Measurements from ENCODE around the gene WFIKKN1.
A peak's percentile ranks its signal among the peaks of the same experiment; 100 is the strongest.

DNA sequence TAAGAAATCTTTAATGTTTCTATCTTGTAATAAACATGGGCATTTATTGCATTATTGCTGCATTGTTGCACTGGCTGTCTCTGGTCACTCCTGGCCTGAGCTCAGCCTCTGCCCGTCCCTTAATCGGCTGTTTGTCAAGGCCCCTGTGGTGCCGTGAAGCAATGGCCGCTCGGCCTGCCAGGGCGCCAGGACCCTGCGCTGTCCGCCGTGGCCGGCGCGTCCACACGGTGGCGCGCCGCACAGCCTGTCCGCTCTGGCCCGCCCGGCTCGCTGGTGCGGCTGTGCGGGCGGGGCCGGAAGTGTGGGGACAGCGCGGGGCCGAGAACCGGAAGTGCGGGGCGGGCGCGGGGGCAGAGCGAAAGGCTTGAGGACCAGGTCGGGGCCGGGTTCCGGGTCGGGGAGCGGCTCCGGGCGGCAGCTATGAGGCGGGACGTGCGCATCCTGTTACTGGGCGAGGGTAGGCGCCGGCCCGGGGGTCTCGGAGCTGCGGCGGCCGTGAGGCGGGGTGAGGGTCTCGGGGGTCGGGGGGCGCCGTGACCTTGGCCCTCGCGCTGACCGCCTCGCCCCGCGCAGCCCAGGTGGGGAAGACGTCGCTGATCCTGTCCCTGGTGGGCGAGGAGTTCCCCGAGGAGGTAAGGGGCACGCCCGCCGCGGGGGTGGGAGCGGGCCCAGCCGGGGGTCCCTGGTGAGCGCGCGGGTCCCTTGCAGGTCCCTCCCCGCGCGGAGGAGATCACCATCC lies 37.2 kb downstream of the WFIKKN1 start, which contains the start of gene RHOT2:
- TF ChIP-seq, protein P1, sequence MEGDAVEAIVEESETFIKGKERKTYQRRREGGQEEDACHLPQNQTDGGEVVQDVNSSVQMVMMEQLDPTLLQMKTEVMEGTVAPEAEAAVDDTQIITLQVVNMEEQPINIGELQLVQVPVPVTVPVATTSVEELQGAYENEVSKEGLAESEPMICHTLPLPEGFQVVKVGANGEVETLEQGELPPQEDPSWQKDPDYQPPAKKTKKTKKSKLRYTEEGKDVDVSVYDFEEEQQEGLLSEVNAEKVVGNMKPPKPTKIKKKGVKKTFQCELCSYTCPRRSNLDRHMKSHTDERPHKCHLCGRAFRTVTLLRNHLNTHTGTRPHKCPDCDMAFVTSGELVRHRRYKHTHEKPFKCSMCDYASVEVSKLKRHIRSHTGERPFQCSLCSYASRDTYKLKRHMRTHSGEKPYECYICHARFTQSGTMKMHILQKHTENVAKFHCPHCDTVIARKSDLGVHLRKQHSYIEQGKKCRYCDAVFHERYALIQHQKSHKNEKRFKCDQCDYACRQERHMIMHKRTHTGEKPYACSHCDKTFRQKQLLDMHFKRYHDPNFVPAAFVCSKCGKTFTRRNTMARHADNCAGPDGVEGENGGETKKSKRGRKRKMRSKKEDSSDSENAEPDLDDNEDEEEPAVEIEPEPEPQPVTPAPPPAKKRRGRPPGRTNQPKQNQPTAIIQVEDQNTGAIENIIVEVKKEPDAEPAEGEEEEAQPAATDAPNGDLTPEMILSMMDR (IDR thresholded peaks at IDR 0.05), result peak; percentile 71 to 98 (median 92)
- peak; percentile 45 to 84 for TF ChIP-seq POLR2A (IDR thresholded peaks at IDR 0.05)
